ENCODE measurements around the gene MUC22.

DNA sequence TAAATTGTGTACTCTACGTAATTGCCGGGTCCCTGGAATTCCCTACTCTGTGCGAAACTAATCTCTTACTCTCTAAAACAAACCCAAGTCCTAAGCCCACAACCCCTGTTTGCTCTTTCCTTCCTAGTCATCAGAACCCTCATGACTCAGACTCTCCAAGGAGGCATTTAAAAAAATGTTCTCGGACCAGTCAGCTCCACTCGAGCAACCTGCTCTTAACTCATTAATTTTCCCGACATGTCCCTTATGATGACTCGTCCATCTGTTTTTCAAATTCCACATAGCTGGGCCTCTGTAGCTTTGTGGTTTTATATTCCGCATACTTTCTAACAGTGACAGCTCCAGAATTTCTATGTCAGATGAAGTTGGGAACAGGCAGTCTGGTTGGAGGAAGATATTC, 2.6 kb upstream of the MUC22 start:
- TF ChIP-seq, protein P1, sequence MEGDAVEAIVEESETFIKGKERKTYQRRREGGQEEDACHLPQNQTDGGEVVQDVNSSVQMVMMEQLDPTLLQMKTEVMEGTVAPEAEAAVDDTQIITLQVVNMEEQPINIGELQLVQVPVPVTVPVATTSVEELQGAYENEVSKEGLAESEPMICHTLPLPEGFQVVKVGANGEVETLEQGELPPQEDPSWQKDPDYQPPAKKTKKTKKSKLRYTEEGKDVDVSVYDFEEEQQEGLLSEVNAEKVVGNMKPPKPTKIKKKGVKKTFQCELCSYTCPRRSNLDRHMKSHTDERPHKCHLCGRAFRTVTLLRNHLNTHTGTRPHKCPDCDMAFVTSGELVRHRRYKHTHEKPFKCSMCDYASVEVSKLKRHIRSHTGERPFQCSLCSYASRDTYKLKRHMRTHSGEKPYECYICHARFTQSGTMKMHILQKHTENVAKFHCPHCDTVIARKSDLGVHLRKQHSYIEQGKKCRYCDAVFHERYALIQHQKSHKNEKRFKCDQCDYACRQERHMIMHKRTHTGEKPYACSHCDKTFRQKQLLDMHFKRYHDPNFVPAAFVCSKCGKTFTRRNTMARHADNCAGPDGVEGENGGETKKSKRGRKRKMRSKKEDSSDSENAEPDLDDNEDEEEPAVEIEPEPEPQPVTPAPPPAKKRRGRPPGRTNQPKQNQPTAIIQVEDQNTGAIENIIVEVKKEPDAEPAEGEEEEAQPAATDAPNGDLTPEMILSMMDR (IDR thresholded peaks at IDR 0.05; ENCODE audit: insufficient read depth, low read length, poor library complexity, severe bottlenecking) = no peak
- TF ChIP-seq EZH2phosphoT487 (conservative IDR thresholded peaks at IDR 0.05; ENCODE audit: low read length) = no peak
